ENCODE results near the gene HOXA9. TPM values are rescaled to one million over a fixed set of nuclear protein-coding genes. Genes with fewer than 3 reads are reported as not detected.

HOXA9 gene
- total and polyA plus RNA-seq, 5 donors, result not detected

DNA sequence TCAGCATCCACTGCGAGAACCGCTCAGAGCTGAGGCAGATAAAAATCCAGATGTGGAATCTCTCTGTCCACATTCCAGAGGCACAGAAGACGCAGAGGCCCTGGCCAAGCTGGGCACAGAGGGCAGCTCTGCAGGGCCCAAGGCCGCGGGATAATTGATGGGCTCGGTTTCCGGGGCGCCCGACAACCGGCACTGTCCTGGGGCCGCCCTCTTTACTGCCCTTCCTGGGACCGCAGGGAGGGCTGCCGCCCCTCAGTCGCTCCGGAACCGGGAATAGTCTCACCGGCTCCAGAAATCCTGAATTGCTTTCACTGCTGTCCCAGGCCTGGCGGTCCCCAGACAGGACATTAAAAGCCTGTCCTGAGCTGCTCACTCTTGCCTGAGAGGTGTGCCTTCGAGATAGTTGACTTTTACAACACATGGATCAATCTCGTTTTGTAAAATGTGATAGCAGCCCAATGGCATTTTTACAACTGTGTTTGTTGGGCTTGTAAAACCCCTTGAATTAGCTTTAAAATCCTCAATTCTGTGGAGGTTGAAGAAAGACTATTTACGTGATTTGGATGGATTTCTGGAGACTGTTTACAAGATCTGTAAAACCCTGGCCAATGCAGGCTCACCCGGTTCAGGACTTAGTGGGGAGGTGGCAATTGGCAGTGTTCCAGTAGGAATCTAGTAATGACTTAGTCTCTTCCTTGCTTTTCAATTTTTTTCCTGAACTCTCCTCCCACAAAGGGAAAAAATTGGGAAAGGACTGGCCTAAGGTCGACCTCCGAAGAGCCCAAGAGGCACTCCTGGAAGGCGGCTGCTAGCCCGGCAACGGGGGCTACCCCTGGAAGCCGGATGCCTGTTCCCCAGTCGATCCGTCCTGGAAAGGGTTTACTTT is 16.3 kb downstream of the HOXA9 start:
- no peak overlapping the region for H3K4me3 ChIP-seq (ENCODE audit: low read length)
- WGBS, result 38% methylated on average over 30 of the region's 30 CpGs
- ATAC-seq (no peak), DNase-seq (peak in 1 of 3 donors; percentile 35)
- H3K27ac ChIP-seq (ENCODE audit: low read length), result no peak overlapping the region
- intact Hi-C loops (cut with DNase I), result loop anchor here in 1 of 4 donors (5.0 kb wide), 1 partner anchor 297 kb away; no protein-coding TSS in a partner anchor
- no peaks in the 10 kb centered on the region for H3K9me3 ChIP-seq (ENCODE audit: control insufficient read depth, low read length)
- H3K27me3 ChIP-seq (ENCODE audit: control insufficient read depth, insufficient read depth), result peaks cover under 1% of the 10 kb centered on the region
- H3K4me1 ChIP-seq (ENCODE audit: control insufficient read depth, insufficient read depth, low read length), result peaks cover 2% of the 10 kb centered on the region

DNA sequence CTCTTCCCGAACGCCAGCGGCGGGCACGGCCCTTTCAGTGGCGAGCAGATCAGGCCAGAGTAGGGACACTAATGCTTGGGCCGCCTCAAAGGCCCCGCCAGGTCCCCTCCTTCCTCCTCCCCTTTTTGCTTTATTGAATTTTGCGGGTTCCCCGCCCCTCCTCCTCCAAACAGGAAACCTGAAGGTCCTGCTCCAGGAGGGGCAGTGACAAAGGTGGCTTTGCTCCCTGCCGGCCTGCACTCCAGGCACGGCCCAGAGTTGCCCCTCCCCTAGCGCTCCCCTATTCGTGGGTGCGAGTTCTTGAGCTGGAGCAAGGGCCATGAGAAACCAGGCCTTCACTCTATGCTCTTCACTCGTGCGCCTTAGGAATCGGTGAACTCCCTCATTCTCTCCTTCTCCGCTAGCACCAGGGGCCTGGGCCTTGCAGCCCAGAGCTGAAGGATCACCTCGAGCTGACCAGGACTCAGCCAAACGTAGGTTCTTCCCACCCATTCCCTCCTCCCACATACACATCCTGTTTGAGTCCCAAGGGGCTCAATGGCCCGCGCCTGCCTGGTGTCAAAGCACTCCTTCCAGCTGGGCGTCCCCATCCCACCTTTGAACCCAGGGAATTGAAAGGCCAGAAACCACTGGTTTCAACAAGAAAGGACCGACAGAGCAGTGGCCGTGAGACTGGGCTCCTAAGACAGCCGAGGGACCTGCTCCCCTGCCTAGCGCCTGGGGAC is 17.1 kb downstream of the HOXA9 start:
- peak in 1 of 3 donors; percentile 43 for DNase-seq
- no peak for ATAC-seq
- Histone ChIP-seq H3K27ac (ENCODE audit: low read length) (no peak overlapping the region), H3K4me1 (ENCODE audit: control insufficient read depth, insufficient read depth, low read length) (peaks cover 2% of the 10 kb centered on the region), H3K4me3 (ENCODE audit: low read length) (peak overlapping the region; percentile 38), H3K27me3 (ENCODE audit: control insufficient read depth, insufficient read depth) (peaks cover 3% of the 10 kb centered on the region), H3K9me3 (ENCODE audit: control insufficient read depth, low read length) (no peaks in the 10 kb centered on the region)
- WGBS, result 20% methylated on average over 28 of the region's 28 CpGs
- intact Hi-C loops (cut with DNase I), result loop anchor here in 1 of 4 donors (5.0 kb wide), 1 partner anchor 296 kb away; no protein-coding TSS in a partner anchor

DNA sequence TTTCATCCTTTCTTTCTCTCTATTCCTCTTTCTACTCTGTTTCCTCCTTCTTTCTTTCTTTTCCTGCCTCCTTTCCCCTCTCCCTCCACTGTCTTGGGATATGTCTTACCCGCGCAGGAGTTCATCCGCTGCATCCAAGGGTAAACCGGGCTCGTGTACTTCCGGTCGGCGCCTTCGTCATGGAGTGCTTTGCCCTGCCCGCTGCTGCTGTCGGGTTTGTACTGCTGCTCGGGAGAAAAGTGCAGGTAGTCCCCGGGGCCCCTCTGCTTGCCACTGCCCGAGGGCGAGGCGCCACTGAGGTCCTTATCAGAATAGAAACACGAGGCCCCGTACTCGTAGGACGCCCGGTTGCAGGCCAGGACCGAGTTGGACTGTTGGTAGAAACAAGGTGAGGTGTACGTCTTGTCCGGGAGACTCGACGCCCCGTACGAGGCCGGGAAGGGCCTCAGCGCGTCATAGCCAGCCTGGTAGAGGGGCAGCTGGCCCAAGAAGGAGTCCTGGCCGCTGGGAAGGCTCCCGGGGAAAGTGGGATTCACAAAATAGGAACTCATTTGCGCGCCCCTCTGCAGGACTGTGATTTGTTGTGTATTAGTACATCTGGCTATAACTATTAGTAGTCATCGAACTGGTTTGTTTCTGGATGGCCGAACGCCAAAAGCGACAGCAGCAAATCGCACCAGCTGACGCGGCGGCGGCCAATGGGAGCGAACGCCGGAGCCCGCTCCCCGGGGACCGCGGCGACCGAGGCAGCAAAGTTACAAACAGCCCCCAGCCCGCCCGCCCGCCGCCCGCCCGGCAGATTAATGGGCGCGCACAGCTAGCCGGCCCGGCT is 17.9 kb downstream of the HOXA9 start, which contains the start of gene HOXA6:
Gene HOXA6, minus strand, starts transcription at position 576 of the 832 bp plus-strand sequence. Its CDS starts 25 bp downstream, at position 551.
- Histone ChIP-seq H3K27ac (ENCODE audit: low read length) (no peak within 1 kb of the TSS), H3K27me3 (ENCODE audit: control insufficient read depth, insufficient read depth) (peaks cover 3% of the 10 kb centered on the region), H3K4me1 (ENCODE audit: control insufficient read depth, insufficient read depth, low read length) (peaks cover 2% of the 10 kb centered on the region), H3K4me3 (ENCODE audit: low read length) (peak within 1 kb of the TSS; percentile 38), H3K9me3 (ENCODE audit: control insufficient read depth, low read length) (no peaks in the 10 kb centered on the region)
- ATAC-seq (no peak), DNase-seq (peak in 2 of 3 donors; percentile 22 to 50)
- intact Hi-C loops (cut with DNase I), result loop anchor here in 1 of 4 donors (5.0 kb wide), 1 partner anchor 295 kb away; no protein-coding TSS in a partner anchor
- WGBS, result 11% methylated on average over 63 of the region's 63 CpGs

DNA sequence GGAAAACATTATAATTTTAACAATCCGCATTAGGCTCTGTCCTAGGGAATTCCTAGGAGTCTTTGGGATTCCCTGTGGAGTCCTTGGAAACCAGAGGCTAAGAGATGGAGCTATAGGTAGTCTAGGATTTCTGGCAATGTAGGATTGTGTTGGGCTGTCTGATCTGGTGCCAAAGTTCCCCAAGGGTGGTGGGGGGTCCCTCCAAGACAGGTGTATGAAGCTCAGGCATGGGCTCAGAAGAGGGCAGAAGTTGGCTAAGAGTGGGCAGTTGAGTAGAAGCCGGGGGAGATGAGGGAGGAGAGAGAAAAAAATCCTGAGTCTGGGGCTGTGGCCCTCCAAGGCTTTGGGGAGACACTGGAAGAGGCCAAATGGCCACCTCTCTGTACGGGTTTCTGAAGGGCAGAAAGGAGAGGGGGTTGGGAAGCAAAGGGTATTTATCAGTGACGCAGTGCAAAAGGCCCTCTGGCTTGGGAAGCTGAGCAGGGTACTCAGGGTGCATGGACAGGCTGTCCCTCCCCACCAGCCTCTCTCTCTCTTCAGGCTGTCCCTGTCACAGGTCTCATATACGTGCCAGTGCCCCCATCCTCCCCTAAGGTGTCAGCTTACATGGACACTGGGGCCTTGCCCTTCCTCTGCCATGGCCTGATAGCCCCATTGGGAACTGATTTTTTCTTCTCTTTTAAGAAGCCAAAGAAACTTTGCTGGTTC is 18.7 kb downstream of the HOXA9 start:
- H3K9me3 ChIP-seq (ENCODE audit: control insufficient read depth, low read length), result no peaks in the 10 kb centered on the region
- WGBS, result 46% methylated on average over 5 of the region's 5 CpGs
- intact Hi-C loops (cut with DNase I), result loop anchor here in 1 of 4 donors (5.0 kb wide), 1 partner anchor 294 kb away; no protein-coding TSS in a partner anchor
- peaks cover 2% of the 10 kb centered on the region for H3K4me1 ChIP-seq (ENCODE audit: control insufficient read depth, insufficient read depth, low read length)
- H3K27me3 ChIP-seq (ENCODE audit: control insufficient read depth, insufficient read depth), result peaks cover 3% of the 10 kb centered on the region
- H3K27ac ChIP-seq (ENCODE audit: low read length), result no peak overlapping the region
- ATAC-seq (no peak), DNase-seq (no peak)
- no peak overlapping the region for H3K4me3 ChIP-seq (ENCODE audit: low read length)

GRCh38 chr7:27145914-27146412 is 19.4 kb downstream of the HOXA9 start:
- H3K9me3 ChIP-seq (ENCODE audit: control insufficient read depth, low read length), result no peaks in the 10 kb centered on the region
- 44% methylated on average over 11 of the region's 11 CpGs for WGBS
- H3K27me3 ChIP-seq (ENCODE audit: control insufficient read depth, insufficient read depth), result peaks cover 3% of the 10 kb centered on the region
- H3K4me1 ChIP-seq (ENCODE audit: control insufficient read depth, insufficient read depth, low read length), result no peaks in the 10 kb centered on the region
- ATAC-seq (no peak), DNase-seq (no peak)
- H3K27ac ChIP-seq (ENCODE audit: low read length), result no peak overlapping the region
- intact Hi-C loops (cut with DNase I), result loop anchor here in 1 of 4 donors (5.0 kb wide), 1 partner anchor 294 kb away; no protein-coding TSS in a partner anchor
- no peak overlapping the region for H3K4me3 ChIP-seq (ENCODE audit: low read length)

DNA sequence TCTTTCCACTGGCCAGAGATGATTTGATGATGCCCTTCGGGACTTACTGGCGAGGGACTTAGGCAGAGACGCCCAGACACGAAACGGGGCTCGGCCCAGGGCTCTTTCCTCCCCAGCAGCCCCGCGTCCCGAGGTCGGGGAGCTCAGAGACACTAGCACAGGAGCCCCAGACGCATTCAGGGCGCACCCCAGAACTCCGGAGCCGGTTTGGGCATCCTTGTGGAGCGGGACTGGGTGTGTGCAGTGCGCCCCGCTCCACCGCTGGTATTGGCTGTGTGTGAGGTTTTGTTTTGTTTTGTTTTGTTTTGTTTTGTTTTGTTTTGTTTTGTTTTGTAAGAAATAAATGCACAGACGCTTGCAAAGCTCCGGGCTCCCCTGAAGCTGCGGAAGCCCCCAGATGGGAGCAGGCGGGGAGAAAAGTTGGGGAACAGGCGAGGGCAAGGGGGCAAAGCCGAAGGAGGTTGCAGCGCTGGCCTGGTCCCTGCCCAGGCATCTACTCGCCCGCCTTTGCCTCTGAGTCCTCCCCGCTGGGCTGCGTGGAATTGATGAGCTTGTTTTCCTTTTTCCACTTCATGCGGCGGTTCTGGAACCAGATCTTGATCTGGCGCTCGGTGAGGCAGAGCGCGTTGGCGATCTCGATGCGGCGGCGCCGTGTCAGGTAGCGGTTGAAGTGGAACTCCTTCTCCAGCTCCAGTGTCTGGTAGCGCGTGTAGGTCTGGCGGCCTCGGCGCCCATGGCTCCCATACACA is 20.0 kb downstream of the HOXA9 start:
- peak in 1 of 3 donors; percentile 15 for DNase-seq
- Histone ChIP-seq H3K4me3 (ENCODE audit: low read length) (peak overlapping the region; percentile 0), H3K4me1 (ENCODE audit: control insufficient read depth, insufficient read depth, low read length) (no peaks in the 10 kb centered on the region), H3K9me3 (ENCODE audit: control insufficient read depth, low read length) (no peaks in the 10 kb centered on the region), H3K27ac (ENCODE audit: low read length) (no peak overlapping the region), H3K27me3 (ENCODE audit: control insufficient read depth, insufficient read depth) (peaks cover 3% of the 10 kb centered on the region)
- intact Hi-C loops (cut with DNase I), result loop anchor here in 1 of 4 donors (5.0 kb wide), 1 partner anchor 293 kb away; no protein-coding TSS in a partner anchor
- 37% methylated on average over 47 of the region's 47 CpGs for WGBS
- no peak for ATAC-seq

- Histone ChIP-seq H3K4me3 (ENCODE audit: low read length) (peak overlapping the region; percentile 0), H3K4me1 (ENCODE audit: control insufficient read depth, insufficient read depth, low read length) (no peaks in the 10 kb centered on the region), H3K27ac (ENCODE audit: low read length) (no peak overlapping the region), H3K9me3 (ENCODE audit: control insufficient read depth, low read length) (no peaks in the 10 kb centered on the region), H3K27me3 (ENCODE audit: control insufficient read depth, insufficient read depth) (peaks cover 3% of the 10 kb centered on the region)
- ATAC-seq, result no peak
- peak in 1 of 3 donors; percentile 51 for DNase-seq
- 23% methylated on average over 31 of the region's 31 CpGs for WGBS
- intact Hi-C loops (cut with DNase I), result loop anchor here in 1 of 4 donors (5.0 kb wide), 1 partner anchor 292 kb away; no protein-coding TSS in a partner anchor
These were observed 20.6 kb downstream of the HOXA9 start for GRCh38 chr7:27144781-27145164.

GRCh38 chr7:27143950-27144780 is 21.2 kb downstream of the HOXA9 start:
- ATAC-seq, result no peak
- peaks cover 3% of the 10 kb centered on the region for H3K27me3 ChIP-seq (ENCODE audit: control insufficient read depth, insufficient read depth)
- DNase-seq, result peak in 1 of 3 donors; percentile 42
- no peaks in the 10 kb centered on the region for H3K9me3 ChIP-seq (ENCODE audit: control insufficient read depth, low read length)
- intact Hi-C loops (cut with DNase I), result no loop called here
- H3K4me3 ChIP-seq (ENCODE audit: low read length), result peak overlapping the region; percentile 64
- H3K27ac ChIP-seq (ENCODE audit: low read length), result no peak overlapping the region
- no peaks in the 10 kb centered on the region for H3K4me1 ChIP-seq (ENCODE audit: control insufficient read depth, insufficient read depth, low read length)
- 24% methylated on average over 40 of the region's 40 CpGs for WGBS

All from right cardiac atrium (tissue), 5 donors.